Measurements from ENCODE around the gene CNN2.

The CNN2 gene

DNA sequence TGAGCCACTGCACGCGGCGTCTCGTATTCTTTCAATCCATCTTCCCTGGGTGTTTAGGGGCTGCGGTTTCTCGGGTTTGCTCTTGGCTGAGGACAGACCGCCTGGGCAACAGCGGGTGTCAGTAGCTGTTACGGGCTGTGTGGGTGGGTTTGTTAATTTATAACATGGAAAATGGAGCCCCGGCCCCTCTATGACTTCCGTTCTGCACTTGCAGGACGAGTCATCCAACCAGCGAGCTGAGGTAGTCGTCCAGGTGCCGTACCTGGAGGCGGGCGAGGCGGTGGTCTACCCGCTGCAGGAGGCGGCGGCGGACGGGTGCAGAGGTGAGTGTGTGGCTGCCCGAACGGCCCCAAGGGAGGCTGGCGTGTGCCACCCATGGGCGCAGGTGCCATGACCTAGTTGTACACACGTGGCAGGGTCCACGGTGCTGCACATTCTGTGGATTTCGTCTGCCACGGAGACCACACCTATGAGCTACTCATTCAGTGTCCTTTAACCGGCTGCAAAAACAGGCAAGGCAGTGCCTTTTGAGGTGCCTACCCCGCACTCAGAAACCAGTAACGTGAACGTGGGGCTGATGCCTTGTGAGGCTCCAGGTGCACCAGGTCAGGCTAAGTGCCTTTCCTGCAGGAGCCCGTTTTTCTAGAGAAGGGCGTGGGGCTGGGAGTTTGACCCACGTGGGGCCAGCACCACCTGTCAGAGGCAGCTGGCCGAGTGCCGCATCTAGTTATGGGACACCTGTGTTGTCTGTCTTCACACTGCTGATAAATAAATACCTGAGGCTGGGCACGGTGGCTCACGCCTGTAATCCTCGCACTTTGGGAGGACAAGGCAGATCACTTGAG, 57.8 kb downstream of the CNN2 start:
- DNase-seq (ENCODE audit: insufficient read length, low spot score) (no peak), FAIRE-seq (no peak)
- TF ChIP-seq, protein P1, sequence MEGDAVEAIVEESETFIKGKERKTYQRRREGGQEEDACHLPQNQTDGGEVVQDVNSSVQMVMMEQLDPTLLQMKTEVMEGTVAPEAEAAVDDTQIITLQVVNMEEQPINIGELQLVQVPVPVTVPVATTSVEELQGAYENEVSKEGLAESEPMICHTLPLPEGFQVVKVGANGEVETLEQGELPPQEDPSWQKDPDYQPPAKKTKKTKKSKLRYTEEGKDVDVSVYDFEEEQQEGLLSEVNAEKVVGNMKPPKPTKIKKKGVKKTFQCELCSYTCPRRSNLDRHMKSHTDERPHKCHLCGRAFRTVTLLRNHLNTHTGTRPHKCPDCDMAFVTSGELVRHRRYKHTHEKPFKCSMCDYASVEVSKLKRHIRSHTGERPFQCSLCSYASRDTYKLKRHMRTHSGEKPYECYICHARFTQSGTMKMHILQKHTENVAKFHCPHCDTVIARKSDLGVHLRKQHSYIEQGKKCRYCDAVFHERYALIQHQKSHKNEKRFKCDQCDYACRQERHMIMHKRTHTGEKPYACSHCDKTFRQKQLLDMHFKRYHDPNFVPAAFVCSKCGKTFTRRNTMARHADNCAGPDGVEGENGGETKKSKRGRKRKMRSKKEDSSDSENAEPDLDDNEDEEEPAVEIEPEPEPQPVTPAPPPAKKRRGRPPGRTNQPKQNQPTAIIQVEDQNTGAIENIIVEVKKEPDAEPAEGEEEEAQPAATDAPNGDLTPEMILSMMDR (IDR thresholded peaks at IDR 0.05; ENCODE audit: insufficient read depth, missing control alignments) = no peak

DNA sequence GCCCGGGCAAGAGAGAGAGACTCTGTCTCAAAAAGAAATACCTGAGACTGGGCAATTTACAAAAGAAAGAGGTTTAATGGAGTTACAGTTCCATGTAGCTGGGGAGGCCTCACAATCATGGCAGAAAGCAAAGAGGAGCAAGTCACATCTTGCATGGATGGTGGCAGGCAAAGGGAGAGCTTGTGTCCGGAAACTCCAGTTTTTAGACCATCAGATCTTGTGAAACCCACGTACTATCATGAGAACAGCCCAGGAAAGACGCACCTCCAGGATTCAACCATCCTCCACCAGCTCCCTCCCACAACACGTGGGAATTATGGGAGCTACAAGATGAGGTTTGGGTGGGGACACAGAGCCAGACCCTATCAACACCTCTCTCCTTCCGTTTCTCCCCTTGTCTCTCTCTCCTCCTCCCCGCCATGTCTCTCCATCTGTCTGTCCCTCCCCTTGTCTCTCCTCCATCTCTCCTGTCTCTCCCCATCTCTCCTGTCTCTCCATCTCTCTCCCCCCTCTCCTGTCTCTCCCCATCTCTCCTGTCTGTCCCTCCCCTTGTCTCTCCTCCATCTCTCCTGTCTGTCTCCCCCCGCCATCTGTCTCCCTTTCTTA, 58.7 kb downstream of the CNN2 start:
- TF ChIP-seq, protein P1 (IDR thresholded peaks at IDR 0.05; ENCODE audit: insufficient read depth, missing control alignments) = no peak
- no peak for FAIRE-seq
- DNase-seq (ENCODE audit: insufficient read length, low spot score) = no peak

DNA sequence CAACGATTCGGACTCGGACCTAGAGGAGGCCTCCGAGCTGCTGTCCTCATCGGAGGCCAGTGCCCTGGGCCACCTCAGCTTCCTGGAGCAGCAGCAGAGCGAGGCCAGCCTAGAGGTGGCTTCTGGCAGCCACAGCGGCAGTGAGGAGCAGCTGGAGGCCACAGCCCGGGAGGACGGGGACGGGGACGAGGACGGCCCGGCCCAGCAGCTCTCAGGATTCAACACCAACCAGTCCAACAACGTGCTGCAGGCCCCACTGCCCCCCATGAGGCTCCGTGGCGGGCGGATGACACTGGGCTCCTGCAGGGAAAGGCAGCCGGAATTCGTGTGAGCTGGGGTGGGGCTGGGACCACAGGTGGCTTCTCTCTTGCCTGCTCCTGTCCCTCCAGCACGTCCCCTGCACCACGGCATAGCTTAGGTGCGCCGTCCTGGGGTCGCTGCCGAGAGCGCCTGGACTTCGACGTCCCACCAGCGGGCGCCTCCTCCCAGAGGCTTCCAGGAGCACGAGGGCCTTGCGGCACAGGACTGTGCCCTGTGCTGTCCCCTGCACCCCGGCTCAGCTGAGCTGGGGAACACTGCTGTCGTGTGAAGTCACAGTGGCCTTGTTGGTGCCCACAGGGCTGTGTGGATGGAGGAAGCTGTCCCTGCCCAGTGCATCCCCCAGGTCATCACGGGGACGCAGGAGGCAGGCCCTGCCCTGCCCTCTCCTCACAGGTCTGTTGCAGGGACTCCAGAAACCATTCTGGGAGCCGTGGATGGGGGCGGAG, 59.5 kb downstream of the CNN2 start:
- FAIRE-seq = no peak
- TF ChIP-seq, protein P1 (IDR thresholded peaks at IDR 0.05; ENCODE audit: insufficient read depth, missing control alignments) = no peak

DNA sequence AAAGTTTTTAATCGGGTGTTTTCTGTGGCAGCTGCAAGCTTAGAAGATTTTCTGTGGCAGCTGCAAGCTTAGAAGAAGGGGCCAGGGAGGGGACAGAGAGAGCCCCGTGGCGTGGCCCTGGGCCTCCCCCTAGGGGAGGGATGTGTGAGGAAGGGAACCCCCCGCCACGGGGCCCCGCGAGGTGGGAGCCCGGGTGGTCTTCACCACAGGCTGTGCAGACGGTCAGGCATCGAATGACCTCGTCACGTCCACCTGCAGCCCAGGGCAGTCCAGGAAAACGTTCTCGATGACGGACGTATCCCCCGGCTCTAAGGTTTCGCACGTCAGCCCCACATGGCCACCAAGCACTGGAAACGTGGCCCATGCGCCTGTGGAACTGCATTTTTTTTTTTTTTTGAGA, 60.2 kb downstream of the CNN2 start:
- DNase-seq (ENCODE audit: insufficient read length, low spot score) = no peak
- FAIRE-seq = no peak
- TF ChIP-seq, protein P1 (IDR thresholded peaks at IDR 0.05; ENCODE audit: insufficient read depth, missing control alignments) = no peak

More for the DNA sequence above, 59.5 kb downstream of the CNN2 start:
- DNase-seq (ENCODE audit: insufficient read length, low spot score) = no peak

DNA sequence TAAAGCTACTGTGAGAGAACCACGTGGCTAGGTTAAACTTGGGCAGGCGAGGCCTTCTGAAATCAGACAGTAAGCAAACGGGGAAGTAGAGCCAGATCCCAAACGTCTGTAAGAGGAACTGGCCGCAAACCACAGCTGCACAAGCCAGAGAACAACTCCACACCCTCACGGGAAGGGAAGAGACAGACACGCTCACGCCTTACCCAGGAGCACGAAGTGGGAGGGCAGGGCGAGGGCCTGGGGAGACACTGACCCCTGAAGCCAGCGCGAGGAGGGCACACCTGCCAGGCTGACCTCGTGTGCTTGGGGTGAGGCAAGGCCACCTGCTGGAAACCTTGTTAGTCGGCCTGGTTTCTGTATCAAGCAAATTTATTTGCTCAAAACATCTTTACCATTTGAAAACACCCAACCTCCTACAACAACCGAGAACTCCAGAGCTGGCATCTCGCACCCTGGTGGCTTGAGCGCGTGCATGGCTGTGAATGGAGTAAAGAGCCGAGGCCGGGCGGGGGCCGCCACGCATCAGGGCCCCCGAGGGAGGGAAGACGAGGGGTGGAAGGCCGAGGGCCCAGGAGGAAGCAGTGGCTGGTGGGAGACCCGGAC, 61.5 kb downstream of the CNN2 start:
- no peak for DNase-seq (ENCODE audit: insufficient read length, low spot score)
- FAIRE-seq = no peak
- TF ChIP-seq, protein P1 (IDR thresholded peaks at IDR 0.05; ENCODE audit: insufficient read depth, missing control alignments) = no peak

DNA sequence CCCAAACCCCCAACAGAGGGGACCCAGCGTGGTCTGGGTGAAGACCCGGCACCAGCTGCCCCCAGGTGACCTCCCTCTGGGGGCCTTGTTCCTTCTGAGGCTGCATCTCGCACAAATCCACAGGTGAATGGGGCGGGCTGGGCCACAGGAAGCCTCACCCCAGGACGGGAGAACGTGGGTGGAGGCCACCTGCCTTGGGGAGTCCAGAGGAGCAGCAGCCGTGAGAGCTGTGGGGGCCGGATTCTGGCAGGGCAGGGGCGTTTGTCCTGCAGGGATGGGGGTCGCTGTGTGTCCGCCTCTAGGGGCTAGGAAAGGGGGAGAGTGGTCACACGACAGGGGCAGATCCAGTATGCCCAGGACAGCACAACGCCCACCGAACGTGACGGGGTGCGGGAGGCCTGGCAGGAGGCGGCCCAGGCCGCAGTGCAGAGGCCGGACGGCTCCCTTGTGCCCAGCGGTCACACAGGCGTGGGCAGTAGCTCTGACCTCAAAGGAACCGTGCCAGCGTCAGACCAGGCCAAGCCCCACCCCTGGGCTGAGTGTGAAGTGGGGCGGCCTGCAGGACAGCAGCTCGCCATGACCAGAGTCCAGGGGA, 62.1 kb downstream of the CNN2 start:
- TF ChIP-seq, protein P1 (IDR thresholded peaks at IDR 0.05; ENCODE audit: insufficient read depth, missing control alignments) = no peak
- DNase-seq (ENCODE audit: insufficient read length, low spot score) (no peak), FAIRE-seq (no peak)
